Breast epithelium (tissue), 3 donors: ENCODE results near the gene TIMM23B.
"Not testable (repeated sequence)": the region's sequence is repeated elsewhere in the genome, so short reads cannot be mapped to it uniquely, and the experiment has no call there.

ENCODE experiments used
- POLR2A ChIP-seq: fragments of 450-650 bp; IDR thresholded peaks from one replicate; pipeline ENCODE4 v1.6.1; 2016; ENCODE audit warnings: antibody characterized with exemption, mild to moderate bottlenecking, moderate library complexity
- POLR2AphosphoS5 ChIP-seq, 3 donors: sonication (generic); formaldehyde crosslinking; IDR thresholded peaks; one replicate each; pipeline ENCODE4 v1.6.1; 2017; ENCODE audit warnings: antibody characterized with exemption in 3 of 3
- TF ChIP-seq, protein P1 (sequence below), 3 donors: fragments of 450-650 bp; IDR thresholded peaks; one replicate each; pipeline ENCODE4 v1.5.1; 2016 to 2017; ENCODE audit warnings: antibody characterized with exemption in 3 of 3, mild to moderate bottlenecking in 3 of 3, moderate library complexity in 3 of 3

DNA sequence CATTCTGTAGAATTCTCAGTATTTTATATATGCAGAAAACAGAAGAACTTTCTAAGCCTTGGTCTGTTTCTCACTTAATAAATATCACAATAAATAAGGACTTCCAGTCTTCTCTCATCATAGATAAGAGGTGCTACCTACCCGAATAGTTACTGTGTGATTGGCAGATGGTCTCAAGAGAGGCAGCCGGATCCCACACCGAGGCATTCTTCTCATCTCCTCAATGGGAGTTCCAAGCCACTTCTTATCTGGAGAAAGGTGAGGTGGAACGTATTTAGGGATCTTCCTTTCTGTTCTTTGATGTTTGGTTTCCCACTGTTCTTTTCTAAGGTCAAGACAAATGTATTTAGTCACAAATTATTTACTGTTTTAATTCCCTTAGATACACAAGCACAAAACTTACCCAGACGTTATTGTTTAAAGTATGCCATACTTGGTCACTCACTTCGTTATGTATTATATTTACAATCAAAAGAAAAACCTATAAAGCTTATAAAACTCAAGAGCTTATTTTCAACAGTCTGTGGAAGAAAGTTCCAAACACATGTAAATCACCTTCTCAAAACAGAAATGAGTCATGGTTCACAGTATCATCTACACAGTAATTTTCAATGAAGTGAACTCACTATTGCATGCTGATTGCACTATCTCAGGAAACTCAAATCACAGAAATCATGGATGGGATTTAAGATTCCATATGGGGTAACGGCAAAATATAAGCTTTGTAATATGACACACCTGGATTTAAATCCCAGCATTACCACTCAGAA is 9.7 kb upstream of the TIMM23B start:
- not testable (repeated sequence) for TF ChIP-seq POLR2A; POLR2AphosphoS5 (IDR thresholded peaks at IDR 0.05)
- TF ChIP-seq, protein P1, sequence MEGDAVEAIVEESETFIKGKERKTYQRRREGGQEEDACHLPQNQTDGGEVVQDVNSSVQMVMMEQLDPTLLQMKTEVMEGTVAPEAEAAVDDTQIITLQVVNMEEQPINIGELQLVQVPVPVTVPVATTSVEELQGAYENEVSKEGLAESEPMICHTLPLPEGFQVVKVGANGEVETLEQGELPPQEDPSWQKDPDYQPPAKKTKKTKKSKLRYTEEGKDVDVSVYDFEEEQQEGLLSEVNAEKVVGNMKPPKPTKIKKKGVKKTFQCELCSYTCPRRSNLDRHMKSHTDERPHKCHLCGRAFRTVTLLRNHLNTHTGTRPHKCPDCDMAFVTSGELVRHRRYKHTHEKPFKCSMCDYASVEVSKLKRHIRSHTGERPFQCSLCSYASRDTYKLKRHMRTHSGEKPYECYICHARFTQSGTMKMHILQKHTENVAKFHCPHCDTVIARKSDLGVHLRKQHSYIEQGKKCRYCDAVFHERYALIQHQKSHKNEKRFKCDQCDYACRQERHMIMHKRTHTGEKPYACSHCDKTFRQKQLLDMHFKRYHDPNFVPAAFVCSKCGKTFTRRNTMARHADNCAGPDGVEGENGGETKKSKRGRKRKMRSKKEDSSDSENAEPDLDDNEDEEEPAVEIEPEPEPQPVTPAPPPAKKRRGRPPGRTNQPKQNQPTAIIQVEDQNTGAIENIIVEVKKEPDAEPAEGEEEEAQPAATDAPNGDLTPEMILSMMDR (IDR thresholded peaks at IDR 0.05) = not testable (repeated sequence)
